H7 (cell line): ENCODE results near the gene COL1A2. TPM values are rescaled to one million over a fixed set of nuclear protein-coding genes. Genes with fewer than 3 reads are reported as not detected.

Source experiments
- DNase-seq: peaks from one replicate; pipeline ENCODE4 v3.0.0; 2012
- H3K27me3 ChIP-seq: 2 replicates; pipeline ENCODE4 v1.6.0; 2011; ENCODE audit warnings: mild to moderate bottlenecking, low read length; ENCODE audit not compliant: control insufficient read depth, insufficient read depth
- H3K36me3 ChIP-seq: replicated peaks from 2 replicates; pipeline ENCODE4 v1.5.1; 2011; ENCODE audit warnings: low read length; ENCODE audit not compliant: control insufficient read depth, insufficient read depth
- H3K4me3 ChIP-seq: 2 replicates; pipeline ENCODE4 v1.5.1; 2011; ENCODE audit warnings: low read depth, mild to moderate bottlenecking, control low read depth, low read length, moderate library complexity; ENCODE audit not compliant: insufficient read depth
- total RNA-seq: library from RNA; depleted of rRNA; stranded (reverse); fragments of >200 nt; shearing (Covaris generic); gene quantifications from 2 replicates; pipeline ENCODE4 v1.2.3, GENCODE V29; 2014; rRNA removed

The COL1A2 gene
- 37.9 and 47.8 TPM in 2 replicates for total RNA-seq

GRCh38 chr7:94394437-94395140, at the start of gene COL1A2:
Gene COL1A2 (plus strand): TSS chr7:94394895. CDS start chr7:94395032, 137 bp downstream.
- H3K4me3 ChIP-seq: peak within 1 kb of the TSS; percentile 54
- DNase-seq: peak; percentile 79

GRCh38 chr7:94345907-94346306, 48.8 kb upstream of the COL1A2 start:
- no peaks in the 10 kb centered on the region for H3K27me3 ChIP-seq
- no peak for DNase-seq
- no peak overlapping the region for H3K4me3 ChIP-seq
- H3K36me3 ChIP-seq: no peaks in the 10 kb centered on the region

More at GRCh38 chr7:94394437-94395140, at the start of gene COL1A2:
- H3K36me3 ChIP-seq: no peaks in the 10 kb centered on the region
- peaks cover 2% of the 10 kb centered on the region for H3K27me3 ChIP-seq

DNA sequence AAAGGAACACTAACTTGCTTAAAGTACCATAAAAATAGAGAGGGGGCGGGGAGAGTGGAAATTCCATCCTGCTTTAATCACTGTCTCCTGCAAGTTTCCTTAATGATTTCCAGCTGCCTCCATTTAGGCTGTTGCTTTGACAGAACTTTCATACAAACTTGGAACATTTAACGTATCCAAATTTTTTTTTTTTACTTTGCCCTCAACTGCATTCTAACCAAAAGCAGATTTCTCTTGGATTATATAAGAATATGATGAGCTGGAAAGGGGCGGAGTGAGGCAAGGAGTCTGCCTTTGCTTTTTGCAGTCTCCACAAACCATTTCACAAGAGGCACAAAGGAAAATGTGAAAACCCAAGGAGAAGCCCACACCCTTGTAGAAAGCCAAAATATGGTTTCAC, 46.6 kb upstream of the COL1A2 start:
- no peak for DNase-seq
- Histone ChIP-seq H3K4me3 (no peak overlapping the region), H3K27me3 (no peaks in the 10 kb centered on the region)

GRCh38 chr7:94350734-94351133, 44.0 kb upstream of the COL1A2 start:
- no peaks in the 10 kb centered on the region for H3K27me3 ChIP-seq

More for the DNA sequence above, 46.6 kb upstream of the COL1A2 start:
- no peaks in the 10 kb centered on the region for H3K36me3 ChIP-seq

DNA sequence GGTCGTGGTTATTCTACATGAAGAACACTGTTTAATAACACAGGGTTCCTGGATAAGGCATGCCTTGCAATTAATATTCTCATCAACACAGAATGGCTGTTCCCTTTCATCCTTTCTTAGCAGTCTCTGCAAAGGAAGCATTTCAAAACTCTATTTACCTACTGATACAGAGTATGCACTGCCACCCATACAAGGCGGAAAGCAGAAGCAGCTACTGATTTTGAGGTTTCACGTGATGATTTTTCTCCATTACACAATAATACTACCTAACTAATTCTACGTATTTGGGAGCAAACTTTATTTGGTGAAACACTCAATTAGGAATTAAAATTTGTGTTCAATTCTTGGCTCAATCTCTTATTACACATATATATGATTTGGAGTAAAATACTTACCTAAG, 43.0 kb upstream of the COL1A2 start:
- Histone ChIP-seq H3K36me3 (no peaks in the 10 kb centered on the region), H3K27me3 (no peaks in the 10 kb centered on the region), H3K4me3 (no peak overlapping the region)
- no peak for DNase-seq

More at GRCh38 chr7:94350734-94351133, 44.0 kb upstream of the COL1A2 start:
- H3K36me3 ChIP-seq: no peaks in the 10 kb centered on the region
- H3K4me3 ChIP-seq: no peak overlapping the region
- no peak for DNase-seq

DNA sequence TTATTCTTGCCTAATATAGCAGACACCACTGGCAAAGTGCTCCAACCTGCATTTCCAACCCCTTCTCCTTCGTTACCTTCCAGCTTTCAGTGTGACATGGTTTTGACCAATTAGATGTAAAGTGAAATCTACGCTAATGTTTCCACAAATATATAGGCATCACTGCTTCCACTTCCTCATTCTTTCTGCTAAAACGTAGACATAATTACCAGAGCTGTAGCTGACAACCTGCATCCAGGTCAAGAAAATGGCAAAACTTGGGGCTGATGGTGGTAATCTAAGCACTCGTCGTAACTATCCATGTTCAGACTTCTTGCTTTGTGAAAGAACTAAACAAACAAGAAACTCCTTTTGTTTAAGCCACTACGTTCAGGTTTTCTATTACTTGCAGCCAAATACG, 41.8 kb upstream of the COL1A2 start:
- no peak overlapping the region for H3K4me3 ChIP-seq
- no peaks in the 10 kb centered on the region for H3K36me3 ChIP-seq
- H3K27me3 ChIP-seq: no peaks in the 10 kb centered on the region
- DNase-seq: no peak

GRCh38 chr7:94354953-94355352, 39.7 kb upstream of the COL1A2 start:
- Histone ChIP-seq H3K36me3 (no peaks in the 10 kb centered on the region), H3K4me3 (no peak overlapping the region), H3K27me3 (no peaks in the 10 kb centered on the region)
- DNase-seq: no peak

DNA sequence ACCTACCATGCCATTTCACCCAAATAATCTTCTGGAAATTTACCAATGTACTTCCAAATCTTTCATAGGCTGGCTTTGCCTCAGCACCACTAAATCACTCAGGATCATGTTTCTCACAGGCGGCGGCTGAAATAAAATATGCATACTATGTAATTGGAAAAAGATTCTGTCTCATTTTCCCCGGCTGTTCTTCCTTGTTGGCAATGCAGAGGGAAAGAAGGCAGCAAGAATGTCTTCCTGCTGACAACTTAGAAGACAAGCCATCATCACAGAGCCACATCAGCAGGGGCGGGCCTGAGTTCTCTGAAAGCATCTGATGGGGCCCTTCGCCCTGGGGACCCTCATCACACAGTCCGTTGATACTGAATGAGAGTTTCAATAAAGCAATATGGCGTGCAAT, 39.2 kb upstream of the COL1A2 start:
- no peak overlapping the region for H3K4me3 ChIP-seq
- no peak for DNase-seq
- H3K36me3 ChIP-seq: no peaks in the 10 kb centered on the region
- no peaks in the 10 kb centered on the region for H3K27me3 ChIP-seq

DNA sequence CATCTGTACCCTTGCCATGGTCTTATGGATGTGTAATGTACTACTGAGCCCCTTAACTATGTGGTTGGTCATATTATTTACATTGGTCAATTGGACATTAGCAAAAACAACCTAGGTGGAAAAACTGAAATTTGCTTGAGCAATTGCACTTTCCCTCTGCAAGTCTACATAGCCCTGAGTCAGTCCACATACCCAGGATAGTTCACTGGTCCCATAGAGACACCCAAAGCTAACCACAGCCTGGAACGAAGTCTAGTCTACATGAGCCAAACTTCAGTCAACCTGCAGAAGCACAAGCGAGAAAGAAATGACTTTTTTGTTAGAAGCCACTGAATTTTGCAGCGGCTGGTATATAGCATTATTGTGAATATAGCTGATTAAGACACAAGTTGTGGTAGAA, 37.6 kb upstream of the COL1A2 start:
- H3K27me3 ChIP-seq: no peaks in the 10 kb centered on the region
- H3K4me3 ChIP-seq: no peak overlapping the region
- no peak for DNase-seq
- H3K36me3 ChIP-seq: no peaks in the 10 kb centered on the region

DNA sequence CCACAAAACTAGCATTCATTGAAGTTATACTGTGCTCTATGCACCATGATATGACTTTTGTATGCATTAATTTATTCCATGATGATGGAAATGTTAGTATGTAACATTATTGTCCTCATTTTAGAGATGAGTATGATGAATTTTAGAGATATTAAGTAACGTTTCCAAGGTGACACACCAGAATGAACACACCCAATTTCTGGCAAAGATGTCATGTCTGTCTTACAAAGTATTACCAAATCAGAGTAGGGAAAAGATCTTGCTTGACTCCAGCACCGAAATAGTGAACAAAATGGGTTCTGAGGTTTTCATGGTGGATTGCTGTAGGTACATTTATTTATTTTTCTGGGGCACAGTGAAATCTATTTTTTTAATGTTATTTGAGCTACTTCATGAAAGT, 33.8 kb upstream of the COL1A2 start:
- Histone ChIP-seq H3K27me3 (no peaks in the 10 kb centered on the region), H3K4me3 (no peak overlapping the region), H3K36me3 (no peaks in the 10 kb centered on the region)
- no peak for DNase-seq

GRCh38 chr7:94362276-94362675, 32.4 kb upstream of the COL1A2 start:
- DNase-seq: no peak
- H3K36me3 ChIP-seq: no peaks in the 10 kb centered on the region
- H3K4me3 ChIP-seq: no peak overlapping the region
- no peaks in the 10 kb centered on the region for H3K27me3 ChIP-seq

GRCh38 chr7:94364816-94365215, 29.9 kb upstream of the COL1A2 start:
- H3K4me3 ChIP-seq: no peak overlapping the region
- no peaks in the 10 kb centered on the region for H3K27me3 ChIP-seq
- DNase-seq: no peak
- H3K36me3 ChIP-seq: no peaks in the 10 kb centered on the region

DNA sequence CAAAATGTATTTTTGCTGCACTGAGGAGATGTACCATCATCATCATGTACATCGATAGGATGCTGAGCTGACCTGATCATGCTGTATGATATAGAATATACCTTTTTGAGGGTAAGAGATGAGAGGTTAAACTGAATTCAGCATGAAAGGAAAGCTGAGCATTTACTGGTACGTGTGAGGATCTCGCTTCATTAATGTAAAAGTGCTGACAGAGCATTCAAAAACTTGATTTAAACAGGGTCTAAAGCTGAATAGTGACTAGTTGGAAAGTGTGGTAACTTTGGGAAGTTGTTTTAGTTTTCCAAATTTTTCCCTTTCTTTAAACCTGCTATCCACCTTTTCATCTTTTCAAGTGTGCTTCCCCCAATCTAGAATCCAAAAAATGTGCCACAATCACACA, 28.5 kb upstream of the COL1A2 start:
- Histone ChIP-seq H3K36me3 (no peaks in the 10 kb centered on the region), H3K27me3 (no peaks in the 10 kb centered on the region), H3K4me3 (no peak overlapping the region)
- no peak for DNase-seq

DNA sequence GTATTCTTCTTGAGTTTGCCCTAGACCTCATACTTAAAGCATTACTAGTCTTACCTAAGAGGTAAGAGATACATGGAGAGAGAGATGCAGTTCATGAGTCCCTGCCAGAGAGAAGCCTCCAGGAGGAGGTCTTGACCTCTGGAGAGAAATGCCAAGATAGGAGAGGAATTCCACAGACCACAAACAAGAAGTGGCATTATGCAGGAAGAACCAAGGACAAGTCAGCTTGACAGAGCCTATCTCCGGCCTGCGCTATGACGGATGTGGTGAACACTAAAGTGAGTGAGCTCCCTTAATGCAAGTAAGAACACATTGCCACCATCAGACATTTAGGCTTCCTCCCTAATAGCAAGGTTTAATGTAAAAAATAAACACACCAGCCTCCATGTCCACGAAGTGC, 27.9 kb upstream of the COL1A2 start:
- H3K4me3 ChIP-seq: no peak overlapping the region
- H3K27me3 ChIP-seq: no peaks in the 10 kb centered on the region
- no peaks in the 10 kb centered on the region for H3K36me3 ChIP-seq
- DNase-seq: no peak

DNA sequence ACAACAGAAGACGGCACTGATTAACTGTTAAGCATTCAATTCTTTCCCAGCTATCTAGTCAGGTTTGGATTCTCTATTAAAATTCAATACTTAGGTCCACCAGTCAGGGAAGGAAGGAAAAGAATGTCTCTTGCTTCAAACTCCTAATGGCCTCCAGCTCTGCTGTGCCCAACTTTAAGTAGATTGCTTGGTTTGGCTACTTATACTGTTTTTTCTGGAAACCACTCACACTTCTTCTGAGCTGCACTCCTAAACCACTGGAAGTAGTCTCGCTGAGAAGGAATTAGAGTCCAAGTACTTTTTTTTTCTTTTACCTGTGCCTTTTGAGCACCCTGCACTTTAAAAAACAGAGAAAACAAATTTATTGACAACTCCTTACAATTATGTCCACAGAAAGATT, 26.7 kb upstream of the COL1A2 start:
- DNase-seq: no peak
- Histone ChIP-seq H3K27me3 (no peaks in the 10 kb centered on the region), H3K36me3 (no peaks in the 10 kb centered on the region), H3K4me3 (no peak overlapping the region)

DNA sequence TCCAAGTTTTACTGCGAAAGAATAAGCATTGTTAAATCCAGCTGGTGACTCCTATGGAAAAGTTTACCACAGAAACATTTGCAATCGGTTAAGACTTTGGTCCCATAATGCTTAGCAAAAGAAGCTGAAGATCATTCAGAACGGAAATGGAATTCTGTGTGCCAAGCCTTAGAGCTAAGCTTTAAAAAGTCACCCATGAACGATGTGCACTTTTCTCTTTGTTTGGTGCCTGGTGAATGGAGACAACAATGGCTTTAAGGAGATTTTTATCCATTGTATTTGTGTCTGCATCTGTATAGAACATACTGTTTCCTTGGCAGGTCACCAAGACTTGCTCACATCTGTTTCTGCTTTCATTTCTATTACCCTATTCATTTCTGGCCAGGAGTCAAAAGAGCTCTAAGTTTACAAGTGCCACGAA, 26.3 kb upstream of the COL1A2 start:
- Histone ChIP-seq H3K4me3 (no peak overlapping the region), H3K36me3 (no peaks in the 10 kb centered on the region), H3K27me3 (no peaks in the 10 kb centered on the region)

More for the DNA sequence above, 26.3 kb upstream of the COL1A2 start:
- DNase-seq: no peak
